Upper lobe of left lung (tissue), 6 donors: ENCODE data around the gene EPHB2. TPM values are rescaled to one million over a fixed set of nuclear protein-coding genes. Genes with fewer than 3 reads are reported as not detected.
A peak's percentile ranks its signal among the peaks of the same experiment; 100 is the strongest.

ENCODE experiments used
- ATAC-seq, 2 donors: fragments of 200-7000 bp; cut with Tn5 transposase; one replicate each; pipeline ENCODE4 v1.9.1; 2022; ENCODE audit warnings: mild to moderate bottlenecking in 2 of 2, moderate library complexity in 2 of 2; ENCODE audit not compliant: low FRiP score in 2 of 2
- DNase-seq, 2 donors: peaks; one replicate each; pipeline ENCODE4 v3.0.0-alpha.2; 2019 to 2020
- H3K27ac ChIP-seq, 4 donors: fragments of 200-600 bp; sonication (generic); one replicate each; pipeline ENCODE4 v1.5.1; 2016 to 2019
- H3K27me3 ChIP-seq, 4 donors: fragments of 200-600 bp; sonication (generic); one replicate each; pipeline ENCODE4 v1.5.1; 2017 to 2019
- H3K36me3 ChIP-seq, 4 donors: fragments of 200-600 bp; sonication (generic); one replicate each; pipeline ENCODE4 v1.5.1; 2016 to 2019
- H3K4me1 ChIP-seq, 4 donors: fragments of 200-600 bp; sonication (generic); one replicate each; pipeline ENCODE4 v1.5.1; 2018 to 2019
- H3K4me3 ChIP-seq, 4 donors: fragments of 200-600 bp; sonication (generic); one replicate each; pipeline ENCODE4 v1.5.1; 2017 to 2019; ENCODE audit warnings: mild to moderate bottlenecking in 2 of 4, moderate library complexity in 1 of 4
- H3K9me3 ChIP-seq, 4 donors: fragments of 200-600 bp; sonication (generic); one replicate each; pipeline ENCODE4 v1.5.1; 2018 to 2019
- EP300 ChIP-seq, 4 donors: sonication (generic); formaldehyde crosslinking; IDR thresholded peaks; one replicate each; pipeline ENCODE4 v1.5.1; 2017; ENCODE audit warnings: antibody characterized with exemption in 4 of 4, control low read depth in 2 of 4
- POLR2A ChIP-seq, 4 donors: fragments of 450-650 bp; IDR thresholded peaks; one replicate each; pipeline ENCODE4 v1.5.1; 2016 to 2017; ENCODE audit warnings: antibody characterized with exemption in 4 of 4, mild to moderate bottlenecking in 2 of 4
- POLR2AphosphoS5 ChIP-seq, 2 donors: sonication (generic); formaldehyde crosslinking; IDR thresholded peaks; one replicate each; pipeline ENCODE4 v1.5.1; 2017; ENCODE audit warnings: antibody characterized with exemption in 2 of 2
- WGBS, 2 donors: methylation state at CpG; one replicate each; pipeline ENCODE4 v1.1.5; 2017 to 2018; 5-methylcytosine and 5-hydroxymethylcytosine counted together
- total RNA-seq, 6 donors: library from RNA; depleted of rRNA in 4 of 6; stranded (reverse); fragments of >200 nt in 4 of 6; gene quantifications; one replicate each; pipeline versions ENCODE4 v1.1.0 to v1.2.1, GENCODE V29; 2016 to 2021
- TF ChIP-seq, protein P1 (sequence below), 6 experiments: fragments of 450-650 bp in 4 of 6; fragments of 200-600 bp in 2 of 6; sonication (generic) in 2 of 6; IDR thresholded peaks; one replicate each; pipeline ENCODE4 v1.5.1; 2016 to 2019; ENCODE audit warnings: antibody characterized with exemption in 6 of 6
- donor health status: DM: no; HTN: no; CAD: no; lungs with moderate emphysema.
- donor health status: DM: no; HTN: yes; CAD: no; lungs with severe emphysema.

EPHB2 gene
- total RNA-seq, 6 donors from 2014 or later = 1.0 to 8.8 (median 5.6) TPM

DNA sequence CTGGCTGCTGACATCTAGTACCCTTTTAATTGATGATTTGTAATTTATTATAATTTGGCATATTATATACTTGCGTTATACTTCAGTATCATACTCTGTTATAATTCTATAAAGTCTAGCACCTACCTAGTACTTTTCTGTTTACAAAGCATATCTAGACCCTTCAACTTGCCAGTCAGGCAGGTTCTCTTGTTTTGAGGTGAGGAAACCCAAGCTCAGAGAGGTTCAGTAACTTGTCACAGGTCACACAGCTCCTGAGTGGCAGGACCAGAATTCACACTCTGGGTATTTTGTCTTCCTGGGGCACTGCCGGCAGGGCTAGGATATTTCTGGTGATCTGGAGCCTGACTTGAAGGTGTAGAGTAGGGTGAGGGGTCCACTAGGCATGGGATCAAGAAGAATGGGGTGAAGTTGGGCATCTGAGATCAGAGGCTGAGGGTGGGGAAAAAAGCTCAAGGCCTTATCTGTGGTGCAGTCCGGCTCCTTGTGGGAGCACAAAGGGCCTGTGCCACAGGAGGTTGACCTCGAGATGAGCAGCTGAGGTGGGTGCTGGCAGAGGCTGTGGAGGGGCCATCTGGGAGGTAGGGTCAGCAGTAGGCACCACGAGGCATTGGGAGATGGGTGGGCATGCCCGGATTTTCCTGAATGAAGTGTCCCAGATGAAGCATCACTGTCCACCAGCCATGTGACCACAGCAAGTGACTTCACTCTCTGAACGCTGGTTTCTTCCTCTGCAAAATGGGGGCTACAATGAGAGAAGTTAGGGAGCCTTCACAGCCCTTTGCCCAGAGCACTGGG lies 102.6 kb downstream of the EPHB2 start:
- TF ChIP-seq POLR2A (IDR thresholded peaks at IDR 0.05) = no peak
- no peak for TF ChIP-seq EP300 (IDR thresholded peaks at IDR 0.05)
- TF ChIP-seq, protein P1, sequence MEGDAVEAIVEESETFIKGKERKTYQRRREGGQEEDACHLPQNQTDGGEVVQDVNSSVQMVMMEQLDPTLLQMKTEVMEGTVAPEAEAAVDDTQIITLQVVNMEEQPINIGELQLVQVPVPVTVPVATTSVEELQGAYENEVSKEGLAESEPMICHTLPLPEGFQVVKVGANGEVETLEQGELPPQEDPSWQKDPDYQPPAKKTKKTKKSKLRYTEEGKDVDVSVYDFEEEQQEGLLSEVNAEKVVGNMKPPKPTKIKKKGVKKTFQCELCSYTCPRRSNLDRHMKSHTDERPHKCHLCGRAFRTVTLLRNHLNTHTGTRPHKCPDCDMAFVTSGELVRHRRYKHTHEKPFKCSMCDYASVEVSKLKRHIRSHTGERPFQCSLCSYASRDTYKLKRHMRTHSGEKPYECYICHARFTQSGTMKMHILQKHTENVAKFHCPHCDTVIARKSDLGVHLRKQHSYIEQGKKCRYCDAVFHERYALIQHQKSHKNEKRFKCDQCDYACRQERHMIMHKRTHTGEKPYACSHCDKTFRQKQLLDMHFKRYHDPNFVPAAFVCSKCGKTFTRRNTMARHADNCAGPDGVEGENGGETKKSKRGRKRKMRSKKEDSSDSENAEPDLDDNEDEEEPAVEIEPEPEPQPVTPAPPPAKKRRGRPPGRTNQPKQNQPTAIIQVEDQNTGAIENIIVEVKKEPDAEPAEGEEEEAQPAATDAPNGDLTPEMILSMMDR (IDR thresholded peaks at IDR 0.05) = no peak
- TF ChIP-seq POLR2AphosphoS5 (IDR thresholded peaks at IDR 0.05) = no peak
- ATAC-seq (no peak), DNase-seq (no peak)
- Histone ChIP-seq H3K4me3 (no peak overlapping the region), H3K9me3 (no peaks in the 10 kb centered on the region), H3K27ac (no peak overlapping the region), H3K36me3 (no peaks in the 10 kb centered on the region), H3K27me3 (no peaks in the 10 kb centered on the region), H3K4me1 (peaks cover 0 to 6% (median 4%) of the 10 kb centered on the region in 4 donors)
- WGBS, 2 donors = 76 to 86% methylated on average over 6 to 7 of the region's 7 CpGs

DNA sequence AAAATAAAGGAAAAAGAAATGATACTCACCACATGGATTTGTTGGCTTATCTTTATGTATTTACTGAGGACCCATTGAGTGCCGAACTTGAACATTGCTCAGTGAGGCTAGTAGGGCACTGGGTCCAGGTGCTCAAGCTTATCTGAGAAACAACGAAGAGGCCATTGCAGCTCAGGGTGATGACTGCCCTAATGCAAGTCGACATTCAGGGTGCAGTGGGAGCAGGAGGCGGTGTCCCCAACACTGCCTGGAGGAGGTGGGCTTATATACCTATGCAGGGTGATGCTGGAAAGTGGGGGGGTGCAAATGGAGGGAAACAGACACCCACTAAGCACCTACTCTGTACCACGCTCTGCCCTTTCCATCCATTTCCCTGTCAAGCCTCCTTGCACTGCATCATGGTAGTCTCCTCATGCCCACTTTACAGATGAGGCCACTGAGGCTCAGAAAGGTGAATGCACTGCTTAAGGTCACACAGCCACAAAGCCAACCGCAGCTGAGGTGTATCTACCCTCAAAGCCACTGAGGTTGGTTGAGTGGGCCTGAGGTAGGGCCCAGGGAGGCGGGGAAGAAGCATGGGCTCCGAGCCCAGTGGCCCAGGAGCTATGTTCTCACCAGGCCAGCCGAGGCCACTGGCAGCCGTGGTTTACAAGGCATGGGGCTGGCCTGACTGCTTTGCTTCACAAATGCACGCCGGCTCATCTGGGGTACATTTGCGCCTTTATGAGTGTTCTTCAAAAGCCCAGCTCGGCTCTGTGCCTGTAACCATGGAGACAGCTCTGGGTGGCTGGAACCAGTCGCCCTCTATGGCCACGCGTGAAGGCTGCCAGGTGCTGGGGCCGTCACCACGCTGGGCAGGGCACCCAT lies 103.8 kb downstream of the EPHB2 start:
- no peak for TF ChIP-seq EP300 (IDR thresholded peaks at IDR 0.05)
- no peak for TF ChIP-seq POLR2AphosphoS5 (IDR thresholded peaks at IDR 0.05)
- TF ChIP-seq POLR2A (IDR thresholded peaks at IDR 0.05) = no peak
- TF ChIP-seq, protein P1 (IDR thresholded peaks at IDR 0.05) = no peak
- no peak overlapping the region for H3K27ac ChIP-seq
- WGBS, 2 donors = 63 to 74% methylated on average over 8 to 19 of the region's 19 CpGs

DNA sequence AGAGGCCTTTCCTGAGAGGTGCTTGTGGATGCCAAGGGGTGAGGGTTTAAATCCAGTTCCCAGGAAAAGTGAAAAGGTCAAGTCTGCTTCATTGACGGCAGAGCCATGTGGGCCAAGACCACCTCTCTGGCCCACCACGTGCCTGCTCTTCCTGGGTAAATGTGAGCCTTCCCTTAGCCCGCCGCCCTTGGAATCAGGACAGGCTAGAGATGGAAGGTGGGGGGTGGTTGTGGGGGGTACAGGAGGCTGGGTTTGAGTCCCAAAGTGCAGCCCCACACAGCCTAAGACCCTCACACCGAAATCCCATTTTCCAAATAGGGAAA lies 104.4 kb downstream of the EPHB2 start:
- no peak for TF ChIP-seq POLR2AphosphoS5 (IDR thresholded peaks at IDR 0.05)
- no peak for TF ChIP-seq EP300 (IDR thresholded peaks at IDR 0.05)
- TF ChIP-seq, protein P1 (IDR thresholded peaks at IDR 0.05) = no peak
- no peak for TF ChIP-seq POLR2A (IDR thresholded peaks at IDR 0.05)
- ATAC-seq (peak in 1 of 2 donors; percentile 28), DNase-seq (no peak)
- H3K9me3 ChIP-seq = no peaks in the 10 kb centered on the region
- H3K27me3 ChIP-seq = no peaks in the 10 kb centered on the region
- peaks cover 0 to 6% (median 4%) of the 10 kb centered on the region in 4 donors for H3K4me1 ChIP-seq
- 43 to 70% methylated on average over 1 to 5 of the region's 5 CpGs for WGBS, 2 donors
- no peaks in the 10 kb centered on the region for H3K36me3 ChIP-seq
- H3K27ac ChIP-seq = no peak overlapping the region
- H3K4me3 ChIP-seq = no peak overlapping the region

More for the DNA sequence above, 103.8 kb downstream of the EPHB2 start:
- DNase-seq (peak; percentile 77 to 80), ATAC-seq (peak in 1 of 2 donors; percentile 85)
- Histone ChIP-seq H3K9me3 (no peaks in the 10 kb centered on the region), H3K4me3 (no peak overlapping the region), H3K36me3 (no peaks in the 10 kb centered on the region), H3K27me3 (no peaks in the 10 kb centered on the region), H3K4me1 (peaks cover 0 to 6% (median 4%) of the 10 kb centered on the region in 4 donors)

DNA sequence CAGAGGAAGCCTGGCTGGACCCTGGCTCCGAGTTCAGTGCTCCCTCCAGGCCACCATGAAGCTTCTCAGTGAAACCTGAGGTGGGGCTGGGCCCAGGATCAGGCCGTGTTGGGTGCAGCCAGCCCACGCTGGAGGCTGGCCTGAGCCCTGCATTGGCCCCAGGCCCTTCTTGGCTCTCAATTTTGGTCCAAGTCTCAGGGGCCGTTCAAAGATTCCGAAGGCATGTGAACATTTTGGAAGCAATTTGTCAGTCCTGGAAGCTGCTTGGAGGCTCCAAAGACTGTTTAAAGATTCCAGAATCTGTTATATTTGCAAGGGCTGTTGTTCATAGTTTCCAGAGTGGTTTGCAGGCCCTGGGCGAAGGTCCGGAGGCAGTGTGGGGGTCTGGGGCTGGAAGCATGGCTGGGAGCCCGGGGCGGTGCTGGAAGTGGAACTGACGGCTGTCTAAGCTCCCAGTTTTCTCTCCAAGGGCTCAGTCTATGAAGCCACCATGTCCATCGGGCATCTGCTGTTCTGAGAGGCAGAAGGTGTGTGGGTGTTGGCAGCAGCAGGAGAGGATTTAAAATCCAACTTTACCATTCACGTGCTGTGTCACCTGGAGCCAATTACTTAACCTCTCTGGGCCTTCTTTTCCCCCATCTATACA lies 104.9 kb downstream of the EPHB2 start:
- H3K9me3 ChIP-seq = no peaks in the 10 kb centered on the region
- DNase-seq = no peak

More for the DNA sequence above, 104.9 kb downstream of the EPHB2 start:
- Histone ChIP-seq H3K27me3 (no peaks in the 10 kb centered on the region), H3K4me3 (no peak overlapping the region), H3K27ac (no peak overlapping the region), H3K36me3 (no peaks in the 10 kb centered on the region), H3K4me1 (peaks cover 0 to 6% (median 4%) of the 10 kb centered on the region in 4 donors)
- peak in 1 of 2 donors; percentile 65 for ATAC-seq
- TF ChIP-seq, protein P1 (IDR thresholded peaks at IDR 0.05) = no peak
- TF ChIP-seq EP300 (IDR thresholded peaks at IDR 0.05) = no peak
- no peak for TF ChIP-seq POLR2AphosphoS5 (IDR thresholded peaks at IDR 0.05)
- no peak for TF ChIP-seq POLR2A (IDR thresholded peaks at IDR 0.05)
- WGBS, 2 donors = 65 to 72% methylated on average over 6 to 11 of the region's 12 CpGs
